GM21576 (cell line): ENCODE data around the gene SP3.

Experiments used
- ATAC-seq: cut with Tn5 transposase; IDR thresholded peaks from one replicate; pipeline ENCODE4 v1.9.1; 2021; ENCODE audit warnings: mild to moderate bottlenecking, moderate library complexity; ENCODE audit not compliant: unreplicated experiment

SP3 gene

GRCh38 chr2:173860082-173860481 lies 105.1 kb downstream of the SP3 start:
- ATAC-seq = no peak

GRCh38 chr2:173858291-173858731 lies 106.9 kb downstream of the SP3 start:
- ATAC-seq = peak; percentile 72
